GM18520 (cell line): ENCODE data around the gene PRKG1.

Source experiments
- ATAC-seq: cut with Tn5 transposase; IDR thresholded peaks from one replicate; pipeline ENCODE4 v1.9.1; 2021; ENCODE audit not compliant: unreplicated experiment

Gene PRKG1

DNA sequence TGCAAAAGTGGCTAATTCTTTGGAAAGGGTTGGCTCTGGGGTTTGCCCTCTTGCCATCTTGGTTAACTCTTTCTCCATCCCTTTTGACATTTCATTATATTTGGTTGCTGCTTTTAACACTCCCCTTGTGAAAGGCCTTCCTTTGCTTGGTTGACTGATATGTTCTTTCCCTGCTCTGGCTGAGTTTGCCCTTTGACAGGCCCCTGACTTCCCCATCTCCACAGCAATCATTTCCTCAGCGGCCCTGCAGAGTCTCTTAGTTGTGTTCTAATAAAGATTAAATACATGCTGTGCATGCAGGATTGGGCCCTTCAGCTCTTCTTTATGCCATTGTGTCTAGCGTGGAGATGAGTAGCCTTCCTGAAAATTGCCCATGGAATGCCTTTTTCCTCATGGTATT is 709.7 kb downstream of the PRKG1 start:
- ATAC-seq = no peak

DNA sequence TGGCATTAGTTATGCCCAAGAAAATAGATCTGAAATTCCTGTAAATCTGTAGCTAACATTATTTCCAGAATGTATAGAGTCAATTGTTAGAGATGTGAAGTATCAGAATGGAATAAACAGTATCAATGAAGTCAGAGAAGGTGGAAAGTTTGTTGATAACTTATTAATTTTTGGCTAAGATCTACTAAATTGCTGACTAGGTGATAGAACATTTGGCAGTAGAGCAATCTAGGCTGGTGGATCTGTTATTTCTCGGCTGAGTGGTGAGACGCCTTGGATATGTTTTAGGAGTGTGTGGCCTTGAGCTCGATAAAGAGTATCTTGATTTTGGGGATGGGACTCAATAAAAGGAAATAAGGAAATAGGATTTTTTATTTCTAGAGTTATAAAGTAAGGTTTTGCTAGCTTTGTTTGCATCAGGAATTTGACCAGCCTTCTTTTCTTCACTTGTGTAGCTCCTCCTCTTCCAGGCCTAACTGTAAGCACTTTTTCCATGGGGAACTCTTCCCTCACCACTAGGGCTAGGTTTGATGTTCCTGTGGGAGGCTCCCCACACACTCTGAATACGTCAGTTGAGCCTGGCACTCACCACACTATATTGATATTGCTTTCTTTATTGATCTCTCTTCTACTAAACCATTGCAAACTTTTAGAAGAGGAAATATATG is 711.9 kb downstream of the PRKG1 start:
- ATAC-seq = no peak

- no peak for ATAC-seq
Observed at GRCh38 chr10:51786684-51787035, 712.4 kb downstream of the PRKG1 start.

GRCh38 chr10:51788273-51788672 is 714.0 kb downstream of the PRKG1 start:
- ATAC-seq = no peak

- no peak for ATAC-seq
Observed at GRCh38 chr10:51789118-51789517, 714.8 kb downstream of the PRKG1 start.

DNA sequence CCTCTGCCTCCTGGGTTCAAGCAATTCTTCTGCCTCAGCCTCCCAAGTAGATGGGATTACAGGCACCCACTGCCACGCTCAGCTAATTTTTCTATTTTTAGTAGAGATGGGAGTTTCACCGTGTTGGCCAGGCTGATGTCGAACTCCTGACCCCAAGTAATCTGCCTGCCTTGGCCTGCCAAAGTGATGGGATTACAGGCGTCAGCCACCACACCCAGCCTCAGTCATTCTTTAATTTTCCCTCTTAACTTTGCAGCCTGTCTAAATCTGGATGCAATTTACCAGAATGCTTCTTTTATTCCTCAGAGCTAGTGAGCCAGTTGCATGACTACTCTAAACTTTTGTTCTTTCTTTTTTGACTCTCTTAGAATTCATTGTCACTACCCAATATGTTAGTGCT is 715.6 kb downstream of the PRKG1 start:
- ATAC-seq = no peak

DNA sequence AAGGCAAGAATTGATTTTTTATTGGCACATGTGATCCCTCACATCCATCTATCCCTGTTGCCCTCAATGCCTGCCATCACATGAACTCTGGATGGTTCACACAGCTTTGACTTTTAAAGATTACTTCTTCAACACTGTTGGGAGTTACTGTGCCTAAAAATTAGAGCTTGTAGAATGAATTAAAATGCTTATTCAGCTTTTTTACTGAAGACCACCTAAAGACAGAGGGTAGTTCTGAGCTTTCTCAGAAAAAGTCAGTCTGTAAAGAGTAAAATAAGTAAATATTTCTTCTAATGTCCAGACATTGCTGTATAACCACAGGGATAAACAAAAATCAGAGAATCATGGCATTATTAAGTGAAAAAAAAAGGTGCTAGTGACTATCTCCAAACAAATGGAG is 718.4 kb downstream of the PRKG1 start:
- no peak for ATAC-seq

- ATAC-seq = no peak
Observed at GRCh38 chr10:51800121-51800520, 725.8 kb downstream of the PRKG1 start.

DNA sequence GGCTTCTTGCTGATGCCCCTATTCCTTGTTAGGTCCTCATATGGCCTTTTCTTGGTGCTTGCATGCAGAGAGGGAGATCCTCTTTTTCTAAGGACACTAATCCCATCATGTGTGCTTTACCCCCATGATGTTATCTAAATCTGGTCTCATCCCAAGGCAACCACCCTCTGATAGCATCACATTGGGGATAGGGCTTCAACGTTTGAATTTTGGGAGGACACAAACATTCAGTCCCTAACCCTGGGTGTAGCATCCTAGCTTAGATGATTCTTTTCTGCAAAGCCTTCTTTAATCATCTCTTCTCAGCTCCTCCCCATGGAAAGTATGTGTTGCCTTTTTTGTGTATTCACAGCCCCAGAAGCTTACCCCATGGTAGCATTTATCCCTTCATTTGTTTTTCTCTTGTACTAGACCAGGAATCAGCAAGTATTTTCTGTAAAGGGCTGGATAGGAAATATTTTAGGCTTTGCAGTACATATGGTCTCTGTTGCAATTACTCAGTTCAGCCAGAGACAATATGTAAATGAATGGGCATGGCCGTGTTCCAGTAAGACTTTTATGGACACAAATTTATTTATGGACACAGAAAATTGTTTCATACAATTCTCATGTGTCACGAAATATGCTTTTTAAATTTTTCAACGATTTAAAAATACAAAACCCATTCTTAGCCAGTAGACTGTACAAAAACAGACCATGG is 726.6 kb downstream of the PRKG1 start:
- no peak for ATAC-seq

- ATAC-seq = no peak
Observed at GRCh38 chr10:51802030-51802429, 727.7 kb downstream of the PRKG1 start.

GRCh38 chr10:51804866-51805265 is 730.6 kb downstream of the PRKG1 start:
- no peak for ATAC-seq

DNA sequence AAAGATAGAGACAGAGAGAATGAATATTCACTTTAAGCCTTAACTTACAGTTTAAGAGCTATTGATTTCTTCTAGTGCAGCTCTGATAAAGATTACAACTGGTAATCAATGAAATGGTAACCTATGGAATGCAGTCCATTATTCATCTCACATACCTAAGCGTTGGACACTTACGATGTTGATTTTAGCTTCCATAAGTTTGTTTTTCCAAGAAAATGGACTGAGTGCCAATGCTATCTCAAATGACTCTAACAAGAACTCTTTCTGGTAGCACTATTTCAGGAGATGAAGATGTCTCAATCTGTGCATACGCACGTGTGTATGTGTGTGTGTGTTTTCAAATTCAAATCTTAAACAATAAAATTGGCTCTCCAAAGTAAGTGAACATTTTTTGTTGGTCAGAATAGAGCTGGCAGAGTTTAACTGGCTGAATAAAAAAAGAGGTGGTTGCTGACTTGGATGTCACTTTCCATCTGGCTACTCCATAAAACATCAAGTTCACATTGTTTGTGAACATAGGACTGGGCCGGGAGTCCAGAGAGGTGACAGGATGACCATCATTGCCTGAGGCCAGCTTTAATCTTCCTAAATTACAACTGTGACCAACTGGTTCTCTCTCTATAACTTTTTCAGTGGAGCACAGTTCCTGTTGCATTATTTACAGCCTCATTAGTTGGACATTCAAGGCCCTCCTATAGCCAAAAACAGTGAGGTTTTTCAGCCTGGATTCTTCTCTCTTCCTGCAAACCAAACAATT is 732.0 kb downstream of the PRKG1 start:
- ATAC-seq = no peak

DNA sequence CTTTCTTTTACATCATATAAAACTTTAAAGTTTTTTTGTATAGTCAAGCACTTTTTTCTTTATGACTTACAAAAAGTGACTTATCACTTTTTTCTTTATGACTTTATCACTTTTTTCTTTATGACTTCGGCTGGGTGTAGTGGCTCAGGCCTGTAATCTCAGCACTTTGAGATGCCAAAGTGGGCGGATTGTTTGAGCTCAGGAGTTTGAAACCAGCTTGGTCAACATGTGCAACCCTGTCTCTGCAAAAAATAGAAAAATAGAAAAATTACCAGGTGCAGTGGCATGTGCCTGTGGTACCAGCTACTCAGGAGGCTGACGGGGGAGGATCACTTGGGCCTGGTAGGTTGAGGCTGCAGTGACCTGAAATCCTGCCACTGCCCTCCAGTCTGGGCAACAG is 733.9 kb downstream of the PRKG1 start:
- no peak for ATAC-seq

DNA sequence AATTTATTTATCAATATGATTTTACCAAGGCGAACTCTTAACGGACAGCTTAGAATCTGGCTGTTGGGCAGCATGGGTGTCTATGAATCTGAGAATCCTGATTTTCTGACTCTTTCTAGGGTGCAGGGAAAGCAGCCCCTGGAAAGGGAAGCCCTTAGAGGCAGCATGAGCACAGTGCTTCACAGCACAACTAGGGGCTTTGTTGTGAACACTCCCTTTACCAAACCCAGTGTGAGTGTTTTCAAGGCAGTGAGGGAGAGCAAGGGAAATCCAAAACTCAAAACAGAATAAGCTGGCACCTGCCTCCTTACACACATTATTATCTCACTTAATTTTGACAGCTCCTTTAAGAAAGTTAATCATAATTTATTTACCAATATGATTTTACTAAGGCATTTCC is 741.4 kb downstream of the PRKG1 start:
- ATAC-seq = no peak

GRCh38 chr10:51821045-51821444 is 746.8 kb downstream of the PRKG1 start:
- ATAC-seq = no peak

DNA sequence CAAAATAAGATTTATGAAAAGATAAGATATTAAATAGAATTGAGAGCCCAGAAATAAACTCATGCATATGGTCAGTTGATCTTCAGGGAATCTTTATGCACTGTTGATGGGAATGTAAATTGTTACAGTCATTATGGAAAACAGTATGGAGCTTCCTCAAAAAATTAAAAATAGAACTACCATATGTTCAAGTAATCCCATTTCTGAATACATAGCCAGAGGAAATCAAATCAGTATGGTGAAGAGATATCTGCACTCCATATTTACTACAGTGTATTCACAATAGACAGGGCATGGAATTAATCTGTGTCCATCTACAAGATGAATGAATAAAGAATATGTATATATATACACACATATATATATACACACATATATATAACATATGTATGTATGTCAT is 747.5 kb downstream of the PRKG1 start:
- no peak for ATAC-seq

- peak; percentile 90 for ATAC-seq
Observed at GRCh38 chr10:51832652-51833383, 758.5 kb downstream of the PRKG1 start.

DNA sequence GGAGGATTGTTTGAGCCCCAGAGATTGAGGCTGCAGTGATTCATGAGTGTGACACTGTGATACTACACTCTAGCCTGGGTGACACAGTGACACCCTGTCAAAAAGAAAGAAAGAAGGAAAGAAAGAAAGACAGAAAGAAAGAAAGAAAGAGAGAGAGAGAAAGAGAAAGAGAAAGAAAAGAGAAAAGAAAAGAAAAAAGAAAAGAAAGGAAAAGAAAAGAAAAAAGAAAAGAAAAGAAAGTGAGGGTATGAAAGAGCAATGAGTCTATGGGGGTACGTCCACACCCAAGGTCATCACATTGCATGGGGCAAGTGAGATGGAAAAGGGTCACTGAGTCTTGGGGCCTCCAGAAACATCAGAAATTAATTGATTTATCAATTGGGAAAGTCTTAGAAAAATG is 760.3 kb downstream of the PRKG1 start:
- ATAC-seq = no peak

GRCh38 chr10:51838471-51838870 is 764.2 kb downstream of the PRKG1 start:
- no peak for ATAC-seq

DNA sequence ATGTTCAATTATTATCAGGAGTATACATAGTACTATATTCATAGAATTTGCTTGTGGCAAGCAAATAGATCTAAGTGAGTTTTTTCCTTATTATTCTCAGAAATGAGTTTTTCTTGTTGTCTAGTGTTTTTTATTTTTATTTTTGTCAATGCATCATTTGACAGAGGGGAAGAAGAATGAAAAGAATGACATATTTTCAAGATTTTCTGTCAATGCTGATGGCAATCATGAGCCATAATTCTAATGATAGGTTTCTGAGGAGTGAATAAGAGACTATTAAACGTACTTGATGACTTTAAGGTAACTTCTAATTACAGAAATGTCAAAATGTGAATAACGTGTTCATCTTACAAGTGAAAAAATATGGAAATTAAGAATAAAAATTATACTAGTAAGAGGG is 769.7 kb downstream of the PRKG1 start:
- no peak for ATAC-seq

DNA sequence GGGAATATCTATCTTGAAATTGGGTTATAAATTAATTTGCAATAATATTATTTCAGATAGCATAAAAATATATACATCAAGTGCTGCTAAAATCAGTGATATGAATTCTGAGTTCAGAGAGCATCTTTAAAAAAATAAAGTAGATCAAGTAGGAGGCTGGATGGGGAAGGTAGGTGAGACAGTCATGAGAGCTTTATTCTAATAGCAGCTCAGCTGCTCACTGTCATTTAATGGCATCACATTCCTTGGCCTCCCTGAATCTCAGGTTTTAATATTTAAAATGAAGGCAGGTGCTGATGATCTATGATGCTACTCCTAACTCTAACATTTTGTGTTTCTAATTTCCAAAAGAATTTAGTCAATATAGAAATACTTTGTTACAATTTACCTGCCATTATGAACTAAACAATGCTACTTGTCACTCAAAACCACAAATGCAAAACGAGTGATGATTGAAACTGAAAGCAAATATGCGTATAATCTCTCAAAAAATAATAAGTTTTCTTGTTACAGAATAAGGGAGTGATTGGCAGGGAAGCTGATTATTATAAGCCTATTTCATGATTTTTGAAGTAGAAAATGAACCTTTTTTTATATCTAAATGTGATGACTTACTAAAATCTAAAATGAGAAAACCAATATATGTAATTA is 772.7 kb downstream of the PRKG1 start:
- peak; percentile 67 for ATAC-seq
